Retinal pigment epithelial cell (primary cell): Measurements from ENCODE around the gene DET1.
"Not testable (repeated sequence)": the region's sequence is repeated elsewhere in the genome, so short reads cannot be mapped to it uniquely, and the experiment has no call there.

Experiments
- DNase-seq: peaks from one replicate; pipeline ENCODE4 v3.0.0-alpha.2; 2010; ENCODE audit warnings: low read depth
- H3K4me3 ChIP-seq: 2 replicates; pipeline ENCODE4 v1.5.1; 2011; ENCODE audit warnings: mild to moderate bottlenecking, low read length, control low read depth, moderate library complexity
- TF ChIP-seq, protein P1 (sequence below): conservative IDR thresholded peaks from 2 replicates; pipeline ENCODE4 v1.5.1; 2011; ENCODE audit warnings: low read depth, low read length, control low read depth, inconsistent platforms

Gene DET1

GRCh38 chr15:88574655-88575054 lies 28.2 kb upstream of the DET1 start:
- peak; percentile 9 for DNase-seq
- H3K4me3 ChIP-seq, result no peak overlapping the region
- TF ChIP-seq, protein P1, sequence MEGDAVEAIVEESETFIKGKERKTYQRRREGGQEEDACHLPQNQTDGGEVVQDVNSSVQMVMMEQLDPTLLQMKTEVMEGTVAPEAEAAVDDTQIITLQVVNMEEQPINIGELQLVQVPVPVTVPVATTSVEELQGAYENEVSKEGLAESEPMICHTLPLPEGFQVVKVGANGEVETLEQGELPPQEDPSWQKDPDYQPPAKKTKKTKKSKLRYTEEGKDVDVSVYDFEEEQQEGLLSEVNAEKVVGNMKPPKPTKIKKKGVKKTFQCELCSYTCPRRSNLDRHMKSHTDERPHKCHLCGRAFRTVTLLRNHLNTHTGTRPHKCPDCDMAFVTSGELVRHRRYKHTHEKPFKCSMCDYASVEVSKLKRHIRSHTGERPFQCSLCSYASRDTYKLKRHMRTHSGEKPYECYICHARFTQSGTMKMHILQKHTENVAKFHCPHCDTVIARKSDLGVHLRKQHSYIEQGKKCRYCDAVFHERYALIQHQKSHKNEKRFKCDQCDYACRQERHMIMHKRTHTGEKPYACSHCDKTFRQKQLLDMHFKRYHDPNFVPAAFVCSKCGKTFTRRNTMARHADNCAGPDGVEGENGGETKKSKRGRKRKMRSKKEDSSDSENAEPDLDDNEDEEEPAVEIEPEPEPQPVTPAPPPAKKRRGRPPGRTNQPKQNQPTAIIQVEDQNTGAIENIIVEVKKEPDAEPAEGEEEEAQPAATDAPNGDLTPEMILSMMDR, result no peak

GRCh38 chr15:88574077-88574476 lies 27.6 kb upstream of the DET1 start:
- no peak for DNase-seq
- TF ChIP-seq, protein P1, result no peak
- H3K4me3 ChIP-seq, result no peak overlapping the region

- TF ChIP-seq, protein P1, result no peak
- DNase-seq, result no peak
- no peak overlapping the region for H3K4me3 ChIP-seq
Measured at GRCh38 chr15:88571852-88572259, 25.4 kb upstream of the DET1 start.

- TF ChIP-seq, protein P1, result no peak
- H3K4me3 ChIP-seq, result no peak overlapping the region
- DNase-seq, result no peak
Measured at GRCh38 chr15:88571153-88571851, 24.8 kb upstream of the DET1 start.

GRCh38 chr15:88568589-88568988 lies 22.1 kb upstream of the DET1 start:
- no peak for DNase-seq
- TF ChIP-seq, protein P1, result no peak
- H3K4me3 ChIP-seq, result no peak overlapping the region

DNA sequence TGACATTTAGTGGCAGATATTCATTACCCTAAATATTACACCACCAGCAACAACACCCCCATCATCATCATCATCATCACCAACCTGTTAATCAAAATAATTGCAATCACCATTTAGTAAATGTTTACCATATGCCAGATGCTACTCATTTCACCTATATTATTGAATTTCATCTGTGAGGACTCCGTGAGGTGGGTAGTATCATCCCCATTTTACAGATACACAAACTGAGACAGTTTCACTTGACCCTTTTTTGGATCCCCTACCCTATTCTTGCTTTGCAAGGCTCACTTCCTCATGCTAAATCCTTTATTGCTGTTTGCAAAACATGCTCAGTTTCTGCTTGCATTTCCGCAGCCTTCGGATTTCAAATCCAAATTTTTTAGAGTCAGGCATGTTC lies 18.3 kb upstream of the DET1 start:
- no peak overlapping the region for H3K4me3 ChIP-seq
- TF ChIP-seq, protein P1, result no peak
- no peak for DNase-seq

GRCh38 chr15:88563638-88564037 lies 17.2 kb upstream of the DET1 start:
- no peak for DNase-seq
- no peak overlapping the region for H3K4me3 ChIP-seq
- TF ChIP-seq, protein P1, result no peak

GRCh38 chr15:88559565-88559964 lies 13.1 kb upstream of the DET1 start:
- not testable (repeated sequence) for DNase-seq

DNA sequence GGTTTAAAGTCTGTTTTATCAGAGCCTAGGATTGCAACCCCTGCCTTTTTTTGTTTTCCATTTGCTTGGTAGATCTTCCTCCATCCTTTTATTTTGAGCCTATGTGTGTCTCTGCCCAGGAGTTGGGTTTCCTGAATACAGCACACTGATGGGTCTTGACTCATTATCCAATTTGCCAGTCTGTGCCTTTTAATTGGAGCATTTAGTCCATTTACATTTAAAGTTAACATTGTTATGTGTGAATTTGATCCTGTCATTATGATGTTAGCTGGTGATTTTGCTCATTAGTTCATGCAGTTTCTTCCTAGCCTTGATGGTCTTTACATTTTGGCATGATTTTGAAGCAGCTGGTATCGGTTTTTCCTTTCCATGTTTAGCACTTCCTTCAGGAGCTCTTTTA lies 11.5 kb upstream of the DET1 start:
- DNase-seq, H3K4me3 ChIP-seq: not testable (repeated sequence)

More at GRCh38 chr15:88559565-88559964, 13.1 kb upstream of the DET1 start:
- not testable (repeated sequence) for H3K4me3 ChIP-seq

- not testable (repeated sequence) for DNase-seq, H3K4me3 ChIP-seq
Measured at GRCh38 chr15:88548009-88548408, 1.5 kb upstream of the DET1 start.
